ENCODE measurements around the gene UCP3. TPM values are rescaled to one million over a fixed set of nuclear protein-coding genes. Genes with fewer than 3 reads are reported as not detected.

The UCP3 gene
- total and polyA plus RNA-seq, 10 of the 15 experiments (the other 5 are each of a cell fraction or from before 2014, with no cell fraction given), result 0.02 to 1.9 (median 0.94) TPM

GRCh38 chr11:74012074-74012809 is 3.4 kb upstream of the UCP3 start (continued):
- TF ChIP-seq, protein P1, sequence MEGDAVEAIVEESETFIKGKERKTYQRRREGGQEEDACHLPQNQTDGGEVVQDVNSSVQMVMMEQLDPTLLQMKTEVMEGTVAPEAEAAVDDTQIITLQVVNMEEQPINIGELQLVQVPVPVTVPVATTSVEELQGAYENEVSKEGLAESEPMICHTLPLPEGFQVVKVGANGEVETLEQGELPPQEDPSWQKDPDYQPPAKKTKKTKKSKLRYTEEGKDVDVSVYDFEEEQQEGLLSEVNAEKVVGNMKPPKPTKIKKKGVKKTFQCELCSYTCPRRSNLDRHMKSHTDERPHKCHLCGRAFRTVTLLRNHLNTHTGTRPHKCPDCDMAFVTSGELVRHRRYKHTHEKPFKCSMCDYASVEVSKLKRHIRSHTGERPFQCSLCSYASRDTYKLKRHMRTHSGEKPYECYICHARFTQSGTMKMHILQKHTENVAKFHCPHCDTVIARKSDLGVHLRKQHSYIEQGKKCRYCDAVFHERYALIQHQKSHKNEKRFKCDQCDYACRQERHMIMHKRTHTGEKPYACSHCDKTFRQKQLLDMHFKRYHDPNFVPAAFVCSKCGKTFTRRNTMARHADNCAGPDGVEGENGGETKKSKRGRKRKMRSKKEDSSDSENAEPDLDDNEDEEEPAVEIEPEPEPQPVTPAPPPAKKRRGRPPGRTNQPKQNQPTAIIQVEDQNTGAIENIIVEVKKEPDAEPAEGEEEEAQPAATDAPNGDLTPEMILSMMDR (IDR thresholded peaks at IDR 0.05 in 2 of 3, conservative IDR thresholded peaks at IDR 0.05 in 1 of 3; ENCODE audit: control insufficient read depth in 2 of 3, extremely low read depth in 1 of 3, insufficient read depth in 1 of 3, low read depth in 3 of 3, low read length in 3 of 3), result no peak
- TF ChIP-seq, protein P2, sequence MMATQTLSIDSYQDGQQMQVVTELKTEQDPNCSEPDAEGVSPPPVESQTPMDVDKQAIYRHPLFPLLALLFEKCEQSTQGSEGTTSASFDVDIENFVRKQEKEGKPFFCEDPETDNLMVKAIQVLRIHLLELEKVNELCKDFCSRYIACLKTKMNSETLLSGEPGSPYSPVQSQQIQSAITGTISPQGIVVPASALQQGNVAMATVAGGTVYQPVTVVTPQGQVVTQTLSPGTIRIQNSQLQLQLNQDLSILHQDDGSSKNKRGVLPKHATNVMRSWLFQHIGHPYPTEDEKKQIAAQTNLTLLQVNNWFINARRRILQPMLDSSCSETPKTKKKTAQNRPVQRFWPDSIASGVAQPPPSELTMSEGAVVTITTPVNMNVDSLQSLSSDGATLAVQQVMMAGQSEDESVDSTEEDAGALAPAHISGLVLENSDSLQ (IDR thresholded peaks at IDR 0.05), result peak; percentile 2; the same call in 1 of the 2 replicates
- no peak for TF ChIP-seq ELK1 (IDR thresholded peaks at IDR 0.05; ENCODE audit: low read depth, low read length)
- TF ChIP-seq NKRF (conservative IDR thresholded peaks at IDR 0.05), result no peak

Data from GM12878 (cell line).